ENCODE data around the gene KMT2C. TPM values are rescaled to one million over a fixed set of nuclear protein-coding genes. Genes with fewer than 3 reads are reported as not detected.
"Not testable (repeated sequence)": the region's sequence is repeated elsewhere in the genome, so short reads cannot be mapped to it uniquely, and the experiment has no call there.

The KMT2C gene
- polyA plus RNA-seq, 3 donors = 35.7 to 38.3 (median 35.9) TPM

DNA sequence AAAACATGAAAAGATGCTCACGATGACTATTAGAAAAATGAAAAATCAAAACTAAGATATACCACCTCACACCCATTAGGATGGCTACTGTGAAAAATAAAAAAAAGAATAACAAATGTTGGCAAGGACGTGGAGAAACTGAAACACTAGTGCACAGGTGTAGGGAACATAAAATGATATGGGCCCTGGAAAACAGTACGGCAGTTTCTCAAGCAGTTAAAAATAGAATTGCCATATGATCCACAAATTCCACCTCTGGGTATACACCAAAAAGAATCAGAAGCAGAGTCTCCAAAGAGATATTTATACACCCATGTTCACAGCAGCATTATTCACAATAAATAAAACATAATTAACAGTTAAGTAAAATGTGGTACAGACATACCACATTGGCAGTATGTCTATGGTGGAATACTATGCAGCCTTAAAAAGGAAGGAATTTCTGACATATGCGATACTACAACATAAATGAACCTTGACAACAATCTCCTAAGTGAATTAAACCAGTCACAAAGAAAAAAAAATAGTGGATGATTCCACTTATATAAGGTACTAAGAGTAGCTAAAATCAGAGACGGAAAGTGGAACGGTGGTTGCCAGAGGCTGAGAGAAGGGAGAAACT is 69.7 kb downstream of the KMT2C start:
- DNase-seq (ENCODE audit: low read depth in 3 of 3, low spot score in 2 of 3) = no peak

GRCh38 chr7:152363798-152364197 is 72.0 kb downstream of the KMT2C start:
- DNase-seq (ENCODE audit: low read depth in 3 of 3, low spot score in 2 of 3) = no peak

DNA sequence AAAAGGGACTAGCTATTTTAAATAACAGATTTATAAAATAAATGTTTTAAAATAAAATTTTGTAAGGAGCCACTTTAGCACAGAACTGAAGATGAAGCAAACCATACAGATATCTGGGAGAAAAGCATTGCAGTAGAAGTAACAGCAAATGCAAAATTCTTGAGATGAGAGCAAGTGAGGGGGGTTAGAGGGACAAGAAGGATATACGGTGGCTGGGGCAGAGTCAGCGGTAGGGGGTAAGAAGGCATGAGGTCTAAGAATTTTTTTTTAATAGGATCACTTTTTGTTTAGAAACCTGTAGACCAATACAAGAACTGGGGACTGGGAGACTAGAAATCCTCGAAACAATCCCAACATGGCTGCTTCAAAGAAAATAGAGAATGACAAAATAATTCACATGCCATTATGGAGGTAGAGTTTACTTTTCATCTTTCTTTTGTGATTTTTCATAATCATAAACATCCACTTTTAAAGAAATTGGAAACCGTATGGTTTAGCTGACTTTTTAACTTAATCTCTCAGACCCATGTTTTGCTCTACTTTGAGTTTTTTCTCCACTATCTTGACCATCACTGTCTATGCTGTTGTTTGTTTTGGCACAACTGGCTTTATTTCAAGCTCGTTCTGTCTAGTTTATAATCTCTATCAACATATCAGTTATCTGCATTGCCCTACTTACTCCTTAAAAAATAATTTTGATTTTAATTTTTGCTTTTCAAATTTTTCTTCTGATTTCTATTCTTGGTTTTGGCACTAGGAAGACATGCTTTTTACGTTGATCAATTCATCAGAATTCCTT is 73.5 kb downstream of the KMT2C start:
- no peak for DNase-seq (ENCODE audit: low read depth in 3 of 3, low spot score in 2 of 3)

DNA sequence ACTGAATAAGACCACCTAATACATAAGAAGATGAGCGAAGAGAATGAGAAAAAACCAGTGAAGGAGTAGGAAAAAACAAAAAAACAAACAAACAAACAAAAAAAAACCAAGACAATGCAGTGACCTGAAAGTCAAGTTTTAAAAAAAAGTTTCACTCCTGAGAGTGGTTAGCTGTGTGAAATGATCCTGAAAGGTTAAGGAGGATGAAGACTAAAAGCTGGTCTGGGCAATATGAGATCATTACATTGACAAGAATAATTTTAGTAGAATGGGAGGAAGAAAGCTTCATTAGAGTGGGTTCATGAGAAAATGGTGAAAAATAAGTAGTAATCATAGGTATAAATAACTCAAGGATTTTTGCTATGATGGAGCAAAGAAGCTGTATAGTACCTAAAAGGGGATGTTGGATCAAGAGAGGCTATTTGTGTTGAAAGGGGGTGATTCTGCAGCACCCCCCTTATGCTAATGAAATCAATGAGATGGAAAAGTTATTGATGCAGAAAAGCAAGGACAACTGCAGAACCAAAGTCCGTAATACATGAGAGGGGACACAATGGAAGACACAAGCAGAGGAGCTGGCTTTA is 80.2 kb downstream of the KMT2C start:
- DNase-seq (ENCODE audit: low read depth in 3 of 3, low spot score in 2 of 3) = no peak

DNA sequence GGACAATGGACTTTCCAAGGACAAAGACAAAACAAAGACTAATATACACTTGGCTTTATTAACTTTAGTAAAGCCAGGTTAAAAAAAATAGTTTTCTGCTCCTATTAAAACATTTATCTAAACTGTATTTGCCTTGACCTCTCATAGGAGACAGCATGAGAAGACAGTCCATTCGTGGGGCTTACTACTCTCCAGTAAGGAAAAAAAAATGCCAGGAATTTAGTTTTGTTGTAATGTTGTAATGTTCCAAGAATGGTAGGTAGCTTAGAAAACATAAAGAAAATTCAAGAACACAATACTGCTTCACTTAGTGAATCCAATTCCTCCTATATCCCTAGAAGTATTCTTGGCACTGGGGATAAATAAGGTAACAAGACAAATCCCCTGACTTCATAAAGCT is 81.7 kb downstream of the KMT2C start:
- no peak for DNase-seq (ENCODE audit: low read depth in 3 of 3, low spot score in 2 of 3)

DNA sequence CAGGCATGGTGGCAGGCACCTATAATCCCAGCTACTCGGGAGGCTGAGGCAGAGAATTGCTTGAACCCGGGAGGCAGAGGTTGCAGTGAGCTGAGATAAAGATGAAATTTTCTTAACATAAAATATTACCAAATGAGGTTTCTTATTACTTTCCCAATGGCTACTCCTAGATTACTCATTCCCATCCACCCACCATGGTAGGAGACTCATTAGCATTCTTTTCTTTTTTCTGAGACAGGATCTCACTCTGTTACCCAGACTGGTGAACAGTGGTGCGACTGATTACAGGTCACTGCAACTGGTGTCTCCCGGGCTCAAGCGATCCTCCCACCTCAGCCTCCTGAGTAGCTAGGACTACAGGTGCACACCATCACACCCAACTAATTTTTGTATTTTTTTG is 82.5 kb downstream of the KMT2C start:
- DNase-seq (ENCODE audit: low read depth in 3 of 3, low spot score in 2 of 3) = not testable (repeated sequence)

- not testable (repeated sequence) for DNase-seq (ENCODE audit: low read depth in 3 of 3, low spot score in 2 of 3)
Measured at GRCh38 chr7:152351747-152352146, 84.1 kb downstream of the KMT2C start.

GRCh38 chr7:152351168-152351567 is 84.6 kb downstream of the KMT2C start:
- DNase-seq (ENCODE audit: low read depth in 3 of 3, low spot score in 2 of 3) = no peak

DNA sequence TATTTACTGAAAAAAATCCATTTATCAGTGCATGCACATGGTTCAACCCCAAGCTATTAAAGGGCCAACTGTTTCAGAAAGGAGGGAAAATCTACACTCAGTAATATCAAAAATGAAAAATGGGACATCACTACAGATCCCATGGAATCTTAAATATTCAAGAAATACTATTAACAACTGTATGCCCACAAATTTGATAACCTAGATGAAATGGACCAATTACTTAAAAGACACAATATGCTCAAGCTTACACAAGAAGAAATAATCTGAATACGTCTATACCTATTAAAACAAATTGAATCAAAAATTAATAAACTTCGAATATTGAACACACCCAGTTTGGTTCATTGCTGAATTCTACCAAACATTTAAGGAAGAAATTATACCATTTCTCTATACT is 87.9 kb downstream of the KMT2C start:
- DNase-seq (ENCODE audit: low read depth in 3 of 3, low spot score in 2 of 3) = no peak

DNA sequence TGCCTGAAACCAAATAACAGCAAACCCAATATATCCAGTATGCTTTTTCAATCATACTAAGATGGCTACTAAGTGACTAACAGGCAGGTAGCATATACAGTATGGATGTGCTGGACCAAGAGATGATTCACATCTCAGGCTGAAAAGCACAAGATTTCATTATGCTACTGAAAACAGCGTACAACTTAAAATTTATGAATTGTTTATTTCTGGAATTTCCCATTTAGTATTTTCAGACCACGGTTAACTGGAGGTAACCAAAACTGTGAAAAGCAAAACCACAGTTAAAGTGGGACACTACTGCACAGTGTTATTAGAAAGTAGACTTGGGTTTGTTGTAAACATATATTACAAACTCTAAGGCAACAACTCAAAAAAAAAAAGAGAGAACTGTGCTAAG is 91.5 kb downstream of the KMT2C start:
- DNase-seq (ENCODE audit: low read depth in 3 of 3, low spot score in 2 of 3) = no peak

DNA sequence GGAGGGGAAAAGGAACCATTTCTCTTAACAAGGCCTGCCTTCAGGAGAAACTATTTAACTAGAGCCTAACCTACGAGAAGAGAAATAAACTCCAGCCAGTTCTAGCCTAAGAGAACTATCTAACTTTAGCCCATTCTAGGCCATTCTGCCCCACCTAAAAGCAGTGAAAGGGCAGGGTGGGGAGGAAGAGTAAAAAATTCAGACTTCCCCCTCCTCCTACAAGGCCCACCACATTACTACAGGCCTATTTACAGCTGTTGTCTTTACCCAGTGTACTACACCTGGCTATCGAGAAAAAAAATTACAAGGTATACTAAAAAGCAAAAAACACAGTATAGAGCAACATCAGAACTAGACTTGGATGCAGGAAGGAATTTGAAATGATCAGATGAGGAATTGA is 93.0 kb downstream of the KMT2C start:
- DNase-seq (ENCODE audit: low read depth in 3 of 3, low spot score in 2 of 3) = no peak

DNA sequence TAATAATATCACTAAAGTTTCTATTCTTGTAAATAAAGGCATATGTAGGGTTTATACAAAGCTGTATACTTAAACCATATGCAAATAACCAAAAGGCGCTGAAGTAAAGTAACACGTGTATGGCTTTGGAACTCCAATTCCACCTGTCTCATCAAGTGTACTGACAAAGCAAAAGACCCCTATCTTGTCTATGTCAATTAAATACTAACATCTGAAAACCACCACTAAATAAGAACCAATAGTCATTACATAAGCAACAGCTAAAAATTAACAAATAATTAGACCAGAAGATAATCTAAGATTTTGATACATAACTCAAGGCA is 93.9 kb downstream of the KMT2C start:
- no peak for DNase-seq (ENCODE audit: low read depth in 3 of 3, low spot score in 2 of 3)

GRCh38 chr7:152341039-152341913 is 94.5 kb downstream of the KMT2C start:
- DNase-seq (ENCODE audit: low read depth in 3 of 3, low spot score in 2 of 3) = peak; percentile 5 to 26 (median 16)

DNA sequence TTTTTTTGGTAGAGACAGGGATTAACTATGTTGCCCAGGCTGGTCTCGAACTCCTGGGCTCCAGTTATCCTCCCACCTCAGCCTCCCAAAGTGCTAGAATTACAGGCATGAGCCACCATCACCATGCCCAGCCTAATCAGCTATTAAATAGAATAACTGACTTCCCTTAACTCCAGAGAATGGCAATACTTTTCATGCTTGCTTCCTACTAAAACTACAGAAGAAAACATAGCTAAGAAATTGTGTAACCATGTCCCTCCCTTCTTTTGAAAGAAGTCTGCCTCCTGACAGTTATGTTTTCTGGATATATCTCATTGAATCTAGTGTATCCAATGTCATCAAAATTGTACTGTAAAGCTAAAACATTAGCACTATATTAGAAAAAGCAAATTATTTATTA is 95.6 kb downstream of the KMT2C start:
- no peak for DNase-seq (ENCODE audit: low read depth in 3 of 3, low spot score in 2 of 3)

- DNase-seq (ENCODE audit: low read depth in 3 of 3, low spot score in 2 of 3) = no peak
Measured at GRCh38 chr7:152338561-152338960, 97.2 kb downstream of the KMT2C start.

DNA sequence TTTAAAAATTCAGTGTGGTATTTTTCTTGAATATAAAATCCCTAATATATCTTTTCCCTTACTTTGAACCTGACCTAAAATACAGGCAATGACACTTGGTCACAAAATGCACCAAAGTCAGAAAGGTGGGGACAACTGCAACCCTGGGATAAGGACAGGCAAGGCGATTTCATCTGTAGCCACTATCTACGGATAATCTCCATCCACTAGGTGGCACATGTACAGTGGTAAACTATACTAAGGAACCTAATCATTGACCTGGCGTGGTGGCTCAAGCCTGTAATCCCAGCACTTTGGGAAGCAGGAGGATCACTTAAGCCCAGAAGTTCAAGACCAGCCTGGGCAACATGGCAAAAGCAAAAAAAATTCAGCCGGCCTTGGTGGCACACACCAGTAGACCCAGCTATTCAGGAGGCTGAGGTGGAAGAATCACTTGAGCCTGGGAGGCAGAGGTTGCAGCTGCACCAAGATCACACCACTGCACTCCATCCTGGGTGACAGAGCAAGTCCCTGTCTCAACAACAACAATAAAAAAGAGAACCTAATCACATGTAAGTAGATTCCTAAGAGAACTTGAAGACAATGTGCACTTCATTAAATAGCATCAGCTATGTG is 98.9 kb downstream of the KMT2C start:
- DNase-seq (ENCODE audit: low read depth in 3 of 3, low spot score in 2 of 3) = no peak

DNA sequence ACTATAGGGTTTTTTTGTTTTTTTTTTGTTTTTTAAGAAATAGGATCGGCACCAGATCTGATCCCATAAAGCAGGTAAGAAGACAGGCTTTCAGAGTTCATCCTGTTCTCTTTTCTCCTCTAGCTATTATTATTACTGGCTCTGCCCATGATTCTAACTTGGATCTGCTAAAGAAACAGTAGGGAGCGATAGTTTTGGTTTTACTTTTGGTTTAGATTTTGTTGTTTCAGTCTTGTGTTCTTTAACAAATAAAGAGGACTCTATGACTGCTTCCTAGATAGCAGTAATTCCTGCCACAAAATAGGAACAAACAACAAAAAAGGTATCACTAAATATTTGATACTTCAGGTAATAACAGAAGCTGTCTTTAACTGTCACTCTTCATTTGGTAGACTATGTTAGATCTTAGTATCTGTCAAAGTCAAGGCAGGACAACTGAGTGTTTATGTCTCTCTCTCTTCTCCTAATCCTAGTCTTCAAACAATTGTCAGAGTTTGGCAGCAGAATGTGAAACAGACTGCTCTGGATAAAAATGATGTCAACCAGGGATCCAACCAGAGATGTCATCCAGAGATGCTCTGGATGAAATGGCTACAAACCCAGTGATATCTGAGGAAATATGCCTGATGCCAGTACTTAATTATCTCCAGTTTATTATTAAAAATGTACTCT is 99.8 kb downstream of the KMT2C start:
- DNase-seq (ENCODE audit: low read depth in 3 of 3, low spot score in 2 of 3) = no peak

GRCh38 chr7:152333134-152333533 is 102.7 kb downstream of the KMT2C start:
- no peak for DNase-seq (ENCODE audit: low read depth in 3 of 3, low spot score in 2 of 3)

GRCh38 chr7:152330827-152331226 is 105.0 kb downstream of the KMT2C start:
- DNase-seq (ENCODE audit: low read depth in 3 of 3, low spot score in 2 of 3) = no peak

DNA sequence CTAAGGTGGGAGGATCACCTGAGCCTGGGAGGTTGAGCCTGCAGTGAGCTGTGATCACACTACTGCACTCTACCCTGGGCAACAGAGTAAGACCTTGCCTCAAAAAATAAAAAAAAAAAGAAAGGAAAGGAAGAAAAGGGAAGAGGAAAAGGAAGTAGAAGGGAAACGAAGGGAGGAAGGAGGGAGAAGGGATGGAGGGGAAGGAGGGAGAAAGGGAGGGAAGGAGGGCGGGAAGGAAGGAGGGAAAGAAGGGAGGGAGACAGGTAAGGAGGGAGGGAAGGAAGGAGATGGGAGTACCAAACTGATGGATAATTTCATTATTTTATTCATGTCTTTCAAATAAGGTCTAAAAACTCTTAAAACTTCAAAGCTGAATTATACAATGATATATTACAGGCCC is 106.3 kb downstream of the KMT2C start:
- no peak for DNase-seq (ENCODE audit: low read depth in 3 of 3, low spot score in 2 of 3)

Data from right renal cortex interstitium (tissue), 3 donors.